Omental fat pad (tissue), 4 donors: ENCODE results near the gene GPATCH11. TPM values are rescaled to one million over a fixed set of nuclear protein-coding genes. Genes with fewer than 3 reads are reported as not detected.

Experiments used
- ATAC-seq: fragments of 150-250 bp; one replicate; pipeline ENCODE4 v1.9.1; 2016; ENCODE audit warnings: mild to moderate bottlenecking, moderate library complexity; ENCODE audit not compliant: low FRiP score
- DNase-seq: peaks from one replicate; pipeline ENCODE4 v3.0.0-alpha.2; 2019; ENCODE audit warnings: low spot score
- CTCF ChIP-seq, 3 donors: fragments of 450-650 bp; IDR thresholded peaks; one replicate each; pipeline ENCODE4 v1.5.1; 2016 to 2017; ENCODE audit warnings: antibody characterized with exemption in 3 of 3, mild to moderate bottlenecking in 3 of 3, moderate library complexity in 2 of 3
- total RNA-seq, 4 donors: library from RNA; depleted of rRNA; stranded (reverse); fragments of >200 nt; gene quantifications; one replicate each; pipeline ENCODE4 v1.1.0, GENCODE V29; 2016

GPATCH11 gene
- total RNA-seq, 4 donors from 2014 or later = 16.6 to 38.5 (median 17.2) TPM

GRCh38 chr2:37085731-37086147, 1.4 kb downstream of the GPATCH11 start:
- no peak for DNase-seq
- TF ChIP-seq CTCF (IDR thresholded peaks at IDR 0.05) = no peak
- ATAC-seq = no peak

GRCh38 chr2:37090019-37090477, 5.7 kb downstream of the GPATCH11 start:
- no peak for TF ChIP-seq CTCF (IDR thresholded peaks at IDR 0.05)
- DNase-seq = no peak
- ATAC-seq = no peak

GRCh38 chr2:37091873-37092272, 7.6 kb downstream of the GPATCH11 start:
- no peak for TF ChIP-seq CTCF (IDR thresholded peaks at IDR 0.05)
- DNase-seq = no peak
- no peak for ATAC-seq

- DNase-seq (no peak), ATAC-seq (no peak)
- TF ChIP-seq CTCF (IDR thresholded peaks at IDR 0.05) = no peak
Measured at GRCh38 chr2:37096568-37096967, 12.2 kb downstream of the GPATCH11 start.

- TF ChIP-seq CTCF (IDR thresholded peaks at IDR 0.05) = no peak
- ATAC-seq = no peak
- DNase-seq = no peak
Measured at GRCh38 chr2:37098416-37099118, 14.2 kb downstream of the GPATCH11 start.

GRCh38 chr2:37100054-37100453, 15.7 kb downstream of the GPATCH11 start:
- TF ChIP-seq CTCF (IDR thresholded peaks at IDR 0.05) = no peak
- DNase-seq (no peak), ATAC-seq (no peak)

GRCh38 chr2:37102588-37102987, 18.3 kb downstream of the GPATCH11 start:
- no peak for ATAC-seq
- no peak for TF ChIP-seq CTCF (IDR thresholded peaks at IDR 0.05)
- no peak for DNase-seq
